HepG2 (cell line): ENCODE data around the gene PACSIN1. TPM values are rescaled to one million over a fixed set of nuclear protein-coding genes. Genes with fewer than 3 reads are reported as not detected.

Experiments
- ATAC-seq: fragments of 200-7000 bp; cut with Tn5 transposase; 3 replicates; pipeline ENCODE4 v1.9.1; 2020; ENCODE audit warnings: mild to moderate bottlenecking, moderate library complexity
- BruUV-seq: library from RNA; stranded (reverse); fragments of 400-500 nt; replicated peaks from 2 replicates; lab custom pipeline; 2021; lab: Mats Ljungman, UMichigan
- CTCF ChIA-PET: fragments of 300-600 bp; formaldehyde crosslinking; extraction: SDS; loops from one replicate; lab custom pipeline; 2021; ENCODE audit warnings: low total read pairs, inconsistent platforms, low intra/inter-chr PET ratio; lab: Yijun Ruan, JAX
- POLR2A ChIA-PET: fragments of 350-600 bp; sonication (Branson Sonifier 250); formaldehyde crosslinking; loops from one replicate; lab custom pipeline; 2020; ENCODE audit warnings: antibody characterized with exemption, inconsistent platforms; lab: Yijun Ruan, JAX
- DNase-seq: peaks from one replicate; pipeline ENCODE4 v3.0.0-alpha.2; 2015; ENCODE audit warnings: low spot score
- FAIRE-seq: peaks from 3 replicates; lab custom pipeline; 2011; peaks lifted over from hg19 to GRCh38; lab: Jason Lieb, UNC
- H2AFZ ChIP-seq: one replicate; pipeline ENCODE4 v1.6.1; 2011; ENCODE audit warnings: low read length, inconsistent platforms
- H3K27ac ChIP-seq: fragments of 300-600 bp; 3 replicates; pipeline ENCODE4 v1.8.0; 2011; ENCODE audit warnings: mixed run types, mild to moderate bottlenecking, mixed read lengths, low read length, inconsistent platforms; ENCODE audit not compliant: insufficient read depth; ENCODE audit errors: extremely low read length
- H3K27me3 ChIP-seq, 2 experiments: fragments of 200-600 bp in 1 of 2; 2 replicates in 1 of 2; 3 replicates in 1 of 2; pipeline versions ENCODE4 v1.6.0 to v1.8.0; 2011; ENCODE audit warnings: low read length in 2 of 2, mild to moderate bottlenecking in 2 of 2, moderate library complexity in 2 of 2, inconsistent platforms in 1 of 2; ENCODE audit not compliant: insufficient read depth in 2 of 2, control insufficient read depth in 1 of 2
- H3K36me3 ChIP-seq, 2 experiments: fragments of 200-600 bp in 1 of 2; replicated peaks in 1 of 2; 2 replicates in 1 of 2; 3 replicates in 1 of 2; pipeline versions ENCODE4 v1.5.1 to v1.8.0; 2011; ENCODE audit warnings: low read length in 2 of 2, inconsistent platforms in 1 of 2; ENCODE audit not compliant: insufficient read depth in 2 of 2, control insufficient read depth in 1 of 2
- H3K4me1 ChIP-seq: 2 replicates; pipeline ENCODE4 v1.5.1; 2012; ENCODE audit warnings: low read length, inconsistent platforms; ENCODE audit not compliant: insufficient read depth
- H3K4me2 ChIP-seq: 2 replicates; pipeline ENCODE4 v1.6.0; 2011; ENCODE audit warnings: low read depth, low read length, inconsistent platforms
- H3K4me3 ChIP-seq, 3 experiments: fragments of 200-600 bp in 1 of 3; sonication (generic), shearing (Covaris generic) in 1 of 3; replicated peaks in 1 of 3; 2 replicates each; pipeline ENCODE4 v1.5.1; 2011 to 2016; ENCODE audit warnings: low read length in 3 of 3, inconsistent platforms in 2 of 3, low read depth in 2 of 3, mild to moderate bottlenecking in 2 of 3, control low read depth in 1 of 3, mixed read lengths in 1 of 3; ENCODE audit not compliant: insufficient read depth in 1 of 3
- H3K79me2 ChIP-seq: one replicate; pipeline ENCODE4 v1.6.1; 2011; ENCODE audit warnings: low read length, inconsistent platforms; ENCODE audit not compliant: insufficient read depth
- H3K9ac ChIP-seq: 2 replicates; pipeline ENCODE4 v1.6.0; 2011; ENCODE audit warnings: mild to moderate bottlenecking, low read depth, low read length, inconsistent platforms; ENCODE audit not compliant: insufficient read depth
- H3K9me3 ChIP-seq: 2 replicates; pipeline ENCODE4 v1.5.1; 2012; ENCODE audit warnings: mild to moderate bottlenecking, low read length
- H4K20me1 ChIP-seq: 2 replicates; pipeline ENCODE4 v1.6.0; 2011; ENCODE audit warnings: inconsistent platforms, mild to moderate bottlenecking, low read length, moderate library complexity; ENCODE audit not compliant: insufficient read depth
- DBP ChIP-seq: sonication (generic); formaldehyde crosslinking; IDR thresholded peaks from 2 replicates; pipeline ENCODE4 v1.4.0; 2020; ENCODE audit warnings: missing genetic modification reagents; ENCODE audit errors: not compliant biosample characterization
- ETV5 ChIP-seq: IDR thresholded peaks from 2 replicates; pipeline ENCODE4 v1.6.1; 2018; ENCODE audit warnings: missing biosample characterization, missing genetic modification reagents, inconsistent platforms, borderline replicate concordance
- KAT2B ChIP-seq: fragments of 150-350 bp; IDR thresholded peaks from 2 replicates; pipeline ENCODE4 v1.6.1; 2014; ENCODE audit warnings: low read depth, low read length, borderline replicate concordance
- KAT7 ChIP-seq: IDR thresholded peaks from 2 replicates; pipeline ENCODE4 v1.6.1; 2018; ENCODE audit warnings: borderline replicate concordance, missing compliant biosample characterization
- KLF6 ChIP-seq: IDR thresholded peaks from 2 replicates; pipeline ENCODE4 v1.8.0; 2016; ENCODE audit warnings: missing biosample characterization, missing genetic modification reagents
- LCORL ChIP-seq, 2 experiments: fragments of 450-650 bp in 1 of 2; sonication (generic) in 1 of 2; formaldehyde crosslinking in 1 of 2; IDR thresholded peaks; 2 replicates each; pipeline versions ENCODE4 v1.5.0 to v1.6.1; 2017 to 2020; ENCODE audit warnings: antibody characterized with exemption in 1 of 2, missing genetic modification reagents in 1 of 2
- MAFF ChIP-seq: IDR thresholded peaks from 2 replicates; pipeline ENCODE4 v1.6.1; 2011; ENCODE audit warnings: low read depth, low read length, improper control_type of control experiment
- NFE2 ChIP-seq: sonication (generic); formaldehyde crosslinking; IDR thresholded peaks from 2 replicates; pipeline ENCODE4 v1.4.0; 2020; ENCODE audit warnings: missing genetic modification reagents
- POGK ChIP-seq: sonication (generic); formaldehyde crosslinking; conservative IDR thresholded peaks from 2 replicates; pipeline ENCODE4 v1.8.0; 2022; ENCODE audit warnings: mild to moderate bottlenecking, moderate library complexity, missing genetic modification reagents
- SOX6 ChIP-seq, 2 experiments: fragments of 450-650 bp in 1 of 2; sonication (generic) in 1 of 2; formaldehyde crosslinking in 1 of 2; IDR thresholded peaks; 2 replicates each; pipeline versions ENCODE4 v1.4.0 to v1.6.1; 2017 to 2020; ENCODE audit warnings: antibody characterized with exemption in 1 of 2, mild to moderate bottlenecking in 1 of 2, missing genetic modification reagents in 1 of 2
- ZBTB2 ChIP-seq: sonication (generic); formaldehyde crosslinking; IDR thresholded peaks from 2 replicates; pipeline ENCODE4 v1.8.0; 2022; ENCODE audit warnings: low read depth, missing genetic modification reagents
- ZFP90 ChIP-seq: sonication (generic); formaldehyde crosslinking; IDR thresholded peaks from 2 replicates; pipeline ENCODE4 v1.8.0; 2022; ENCODE audit warnings: missing genetic modification reagents, mild to moderate bottlenecking, inconsistent platforms, borderline replicate concordance
- ZMAT5 ChIP-seq: sonication (generic); formaldehyde crosslinking; IDR thresholded peaks from 2 replicates; pipeline ENCODE4 v1.5.0; 2020; ENCODE audit warnings: mild to moderate bottlenecking, low read depth, missing genetic modification reagents, borderline replicate concordance
- ZNF3 ChIP-seq: IDR thresholded peaks from 2 replicates; pipeline ENCODE4 v1.7.0; 2017; ENCODE audit warnings: inconsistent platforms
- ZNF441 ChIP-seq: sonication (generic); formaldehyde crosslinking; IDR thresholded peaks from 2 replicates; pipeline ENCODE4 v1.7.0; 2021; ENCODE audit warnings: missing genetic modification reagents, borderline replicate concordance
- WGBS: methylation state at CpG from one replicate; pipeline ENCODE4 v1.1.6; 2017; ENCODE audit warnings: low lambda C conversion rate; 5-methylcytosine and 5-hydroxymethylcytosine counted together
- in situ Hi-C: cut with HindIII; loops from 2 replicates; pipeline ENCODE4 v1.10.0; 2017; ENCODE audit warnings: low pct_unique_long_range_greater_than_20kb; ENCODE audit not compliant: extremely low pct_ligation_motif_present
- intact Hi-C: fragments of 100-400 bp; cut with micrococcal nuclease; formaldehyde crosslinking; loops from one replicate; pipeline ENCODE4 v1.10.0; 2022; ENCODE audit not compliant: unreplicated experiment
- polyA plus RNA-seq, 8 experiments: library from polyadenylated mRNA; depleted of rRNA in 3 of 8; stranded (reverse) in 7 of 8; unstranded in 1 of 8; fragments of >200 nt; fragmentation: Illumina TruSeq in 4 of 8; extraction: Trizol in 4 of 8; gene quantifications; 2 replicates each; pipeline versions ENCODE4 v1.2.1 to v1.2.3, GENCODE V29; 2011 to 2016; ENCODE audit warnings: low read depth in 4 of 8, missing spikeins in 1 of 8, mixed read lengths in 1 of 8; ENCODE audit not compliant: insufficient read depth in 1 of 8
- total RNA-seq, 5 experiments: library from RNA; depleted of rRNA; stranded (reverse); fragments of >200 nt; fragmentation: Illumina TruSeq; extraction: Trizol; gene quantifications; 2 replicates each; pipeline ENCODE4 v1.2.3, GENCODE V29; 2016; ENCODE audit warnings: low read depth in 1 of 5
- TF ChIP-seq, protein P1 (sequence below): sonication (generic); formaldehyde crosslinking; IDR thresholded peaks from 2 replicates; pipeline ENCODE4 v1.5.1; 2020; ENCODE audit warnings: missing genetic modification reagents, mild to moderate bottlenecking, borderline replicate concordance
- TF ChIP-seq, protein P2 (sequence below): sonication (generic); formaldehyde crosslinking; conservative IDR thresholded peaks from 2 replicates; pipeline ENCODE4 v1.5.0; 2020; ENCODE audit warnings: missing genetic modification reagents

PACSIN1 gene
- total and polyA plus RNA-seq, 2 of the 13 experiments (the other 11 are each of a cell fraction or from before 2014, with no cell fraction given) = not detected

GRCh38 chr6:34540222-34540621 is 74.3 kb downstream of the PACSIN1 start:
- Histone ChIP-seq H3K36me3 (no peaks in the 10 kb centered on the region), H4K20me1 (no peaks in the 10 kb centered on the region; the same call in 1 of the 2 replicates), H3K9ac (no peak overlapping the region), H3K9me3 (no peaks in the 10 kb centered on the region), H3K27me3 (peaks cover 20 to 67% of the 10 kb centered on the region in 2 experiments), H3K27ac (no peak overlapping the region), H3K79me2 (no peaks in the 10 kb centered on the region), H3K4me3 (no peak overlapping the region), H3K4me2 (no peak overlapping the region), H3K4me1 (peaks cover 9% of the 10 kb centered on the region; the same call in 1 of the 2 replicates), H2AFZ (no peak overlapping the region)
- in situ Hi-C loops = no loop called here
- POLR2A ChIA-PET = no interaction called here
- FAIRE-seq = no peak
- no TSS peak for BruUV-seq
- 16% methylated on average over 5 of the region's 5 CpGs for WGBS
- CTCF ChIA-PET = no interaction called here
- ATAC-seq = no peak
- intact Hi-C loops = no loop called here
- DNase-seq = no peak
- TF ChIP-seq ZNF441 (CRISPR knock-in tag) = no peak
- TF ChIP-seq SOX6 (IDR thresholded peaks at IDR 0.05) = no peak
- TF ChIP-seq SOX6 (CRISPR knock-in tag; IDR thresholded peaks at IDR 0.05) = no peak
- TF ChIP-seq MAFF = no peak
- no peak for TF ChIP-seq POGK (CRISPR knock-in tag)
- no peak for TF ChIP-seq ETV5 (CRISPR knock-in tag)
- TF ChIP-seq, protein P1, sequence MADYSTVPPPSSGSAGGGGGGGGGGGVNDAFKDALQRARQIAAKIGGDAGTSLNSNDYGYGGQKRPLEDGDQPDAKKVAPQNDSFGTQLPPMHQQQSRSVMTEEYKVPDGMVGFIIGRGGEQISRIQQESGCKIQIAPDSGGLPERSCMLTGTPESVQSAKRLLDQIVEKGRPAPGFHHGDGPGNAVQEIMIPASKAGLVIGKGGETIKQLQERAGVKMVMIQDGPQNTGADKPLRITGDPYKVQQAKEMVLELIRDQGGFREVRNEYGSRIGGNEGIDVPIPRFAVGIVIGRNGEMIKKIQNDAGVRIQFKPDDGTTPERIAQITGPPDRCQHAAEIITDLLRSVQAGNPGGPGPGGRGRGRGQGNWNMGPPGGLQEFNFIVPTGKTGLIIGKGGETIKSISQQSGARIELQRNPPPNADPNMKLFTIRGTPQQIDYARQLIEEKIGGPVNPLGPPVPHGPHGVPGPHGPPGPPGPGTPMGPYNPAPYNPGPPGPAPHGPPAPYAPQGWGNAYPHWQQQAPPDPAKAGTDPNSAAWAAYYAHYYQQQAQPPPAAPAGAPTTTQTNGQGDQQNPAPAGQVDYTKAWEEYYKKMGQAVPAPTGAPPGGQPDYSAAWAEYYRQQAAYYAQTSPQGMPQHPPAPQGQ (CRISPR knock-in tag) = no peak
- no peak for TF ChIP-seq KLF6 (CRISPR knock-in tag)
- no peak for TF ChIP-seq KAT2B
- TF ChIP-seq ZFP90 (CRISPR knock-in tag) = no peak
- TF ChIP-seq KAT7 (CRISPR knock-in tag) = no peak
- TF ChIP-seq, protein P2, sequence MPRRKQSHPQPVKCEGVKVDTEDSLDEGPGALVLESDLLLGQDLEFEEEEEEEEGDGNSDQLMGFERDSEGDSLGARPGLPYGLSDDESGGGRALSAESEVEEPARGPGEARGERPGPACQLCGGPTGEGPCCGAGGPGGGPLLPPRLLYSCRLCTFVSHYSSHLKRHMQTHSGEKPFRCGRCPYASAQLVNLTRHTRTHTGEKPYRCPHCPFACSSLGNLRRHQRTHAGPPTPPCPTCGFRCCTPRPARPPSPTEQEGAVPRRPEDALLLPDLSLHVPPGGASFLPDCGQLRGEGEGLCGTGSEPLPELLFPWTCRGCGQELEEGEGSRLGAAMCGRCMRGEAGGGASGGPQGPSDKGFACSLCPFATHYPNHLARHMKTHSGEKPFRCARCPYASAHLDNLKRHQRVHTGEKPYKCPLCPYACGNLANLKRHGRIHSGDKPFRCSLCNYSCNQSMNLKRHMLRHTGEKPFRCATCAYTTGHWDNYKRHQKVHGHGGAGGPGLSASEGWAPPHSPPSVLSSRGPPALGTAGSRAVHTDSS (CRISPR knock-in tag) = no peak
- no peak for TF ChIP-seq LCORL (IDR thresholded peaks at IDR 0.05)
- TF ChIP-seq LCORL (CRISPR knock-in tag; IDR thresholded peaks at IDR 0.05) = no peak
- TF ChIP-seq ZNF3 (CRISPR knock-in tag) = no peak
- TF ChIP-seq ZMAT5 = no peak
- no peak for TF ChIP-seq ZBTB2 (CRISPR knock-in tag)
- no peak for TF ChIP-seq NFE2 (CRISPR knock-in tag)
- no peak for TF ChIP-seq DBP
